Thymus (tissue), 11 donors: ENCODE data around the gene ENTPD1. TPM values are rescaled to one million over a fixed set of nuclear protein-coding genes. Genes with fewer than 3 reads are reported as not detected.
"Not testable (repeated sequence)": the region's sequence is repeated elsewhere in the genome, so short reads cannot be mapped to it uniquely, and the experiment has no call there.

Experiments
- DNase-seq, 9 donors: peaks; one replicate each; pipeline ENCODE4 v3.0.0-alpha.2; 2013; ENCODE audit warnings: low spot score in 9 of 9, low read depth in 6 of 9, missing footprints in 1 of 9
- H3K27ac ChIP-seq, 2 donors: one replicate each; pipeline ENCODE4 v1.5.1; 2013; ENCODE audit warnings: control low read depth in 1 of 2, low read depth in 1 of 2, low read length in 1 of 2, mild to moderate bottlenecking in 1 of 2, moderate library complexity in 1 of 2
- H3K27me3 ChIP-seq, 2 donors: one replicate each; pipeline ENCODE4 v1.5.1; 2013; ENCODE audit warnings: low read length in 1 of 2; ENCODE audit not compliant: control insufficient read depth in 2 of 2, insufficient read depth in 1 of 2
- H3K36me3 ChIP-seq, 2 donors: one replicate each; pipeline ENCODE4 v1.5.1; 2013; ENCODE audit warnings: low read length in 1 of 2, mild to moderate bottlenecking in 1 of 2, moderate library complexity in 1 of 2; ENCODE audit not compliant: control insufficient read depth in 2 of 2, insufficient read depth in 2 of 2
- H3K4me1 ChIP-seq, 2 donors: one replicate each; pipeline ENCODE4 v1.5.1; 2013; ENCODE audit warnings: low read length in 2 of 2; ENCODE audit not compliant: control insufficient read depth in 2 of 2, insufficient read depth in 2 of 2
- H3K4me3 ChIP-seq, 2 donors: one replicate each; pipeline ENCODE4 v1.5.1; 2013; ENCODE audit warnings: low read length in 2 of 2, control low read depth in 1 of 2, mild to moderate bottlenecking in 1 of 2
- H3K9me3 ChIP-seq, 2 donors: one replicate each; pipeline ENCODE4 v1.5.1; 2013; ENCODE audit warnings: low read length in 1 of 2, mild to moderate bottlenecking in 1 of 2; ENCODE audit not compliant: control insufficient read depth in 2 of 2, insufficient read depth in 1 of 2
- WGBS: extraction: QIAGEN DNeasy Blood & Tissue Kit; methylation state at CpG from one replicate; pipeline ENCODE4 v1.1.7; 2013; 5-methylcytosine and 5-hydroxymethylcytosine counted together
- polyA plus RNA-seq: library from polyadenylated mRNA; stranded (reverse); fragments of 200-250 nt; gene quantifications from one replicate; pipeline ENCODE4 v1.2.3, GENCODE V29; 2013
- total RNA-seq: library from RNA; stranded (reverse); fragments of 120-200 nt; gene quantifications from one replicate; pipeline ENCODE4 v1.2.4, GENCODE V29; 2013
- donor health status: healthy.

ENTPD1 gene
- total and polyA plus RNA-seq, 2 donors = 8.2 to 20.5 TPM

GRCh38 chr10:95908450-95908849 is 152.5 kb downstream of the ENTPD1 start:
- no peak overlapping the region for H3K4me3 ChIP-seq
- H3K4me1 ChIP-seq = peaks cover 0 to 3% of the 10 kb centered on the region in 2 donors
- DNase-seq = no peak
- 84% methylated on average over 4 of the region's 4 CpGs for WGBS
- no peak overlapping the region for H3K27ac ChIP-seq
- no peaks in the 10 kb centered on the region for H3K27me3 ChIP-seq
- H3K9me3 ChIP-seq = no peaks in the 10 kb centered on the region
- H3K36me3 ChIP-seq = peaks cover 0 to 3% of the 10 kb centered on the region in 2 donors

- no peaks in the 10 kb centered on the region for H3K9me3 ChIP-seq
- 98% methylated on average over 2 of the region's 2 CpGs for WGBS
- no peaks in the 10 kb centered on the region for H3K36me3 ChIP-seq
- H3K27me3 ChIP-seq = no peaks in the 10 kb centered on the region
- no peak overlapping the region for H3K4me3 ChIP-seq
- H3K27ac ChIP-seq = no peak overlapping the region
- no peak for DNase-seq
- peaks cover 0 to 3% of the 10 kb centered on the region in 2 donors for H3K4me1 ChIP-seq
These were observed 153.6 kb downstream of the ENTPD1 start for GRCh38 chr10:95909561-95909960.

- H3K36me3 ChIP-seq, H3K9me3 ChIP-seq, H3K4me3 ChIP-seq, H3K27ac ChIP-seq, H3K4me1 ChIP-seq, DNase-seq, H3K27me3 ChIP-seq: not testable (repeated sequence)
These were observed 160.1 kb downstream of the ENTPD1 start for GRCh38 chr10:95916039-95916438.

Other genes with a start within 250 kb of the ENTPD1 start
- gene SORBS1, start 194.8 kb upstream of the ENTPD1 start, total RNA-seq = 1.9 TPM
- 25.3 TPM for gene SORBS1, start 194.8 kb upstream of the ENTPD1 start, polyA plus RNA-seq
- gene ALDH18A1, start 99.5 kb upstream of the ENTPD1 start, total RNA-seq = 36.9 TPM
- 16.5 TPM for gene ALDH18A1, start 99.5 kb upstream of the ENTPD1 start, polyA plus RNA-seq
- 14.9 TPM for gene TCTN3, start 62.2 kb upstream of the ENTPD1 start, total RNA-seq
- gene TCTN3, start 62.2 kb upstream of the ENTPD1 start, polyA plus RNA-seq = 20.4 TPM
- 0.33 TPM for gene CC2D2B, start 151.8 kb downstream of the ENTPD1 start, total RNA-seq
- 0.27 TPM for gene CC2D2B, start 151.8 kb downstream of the ENTPD1 start, polyA plus RNA-seq